GM19193 (cell line): ENCODE measurements around the gene MCF2L.

Experiments
- POLR2A ChIP-seq: IDR thresholded peaks from 4 replicates; pipeline ENCODE4 v1.6.1; 2011; ENCODE audit not compliant: insufficient read depth, insufficient read length; ENCODE audit errors: extremely low read depth

The MCF2L gene

GRCh38 chr13:113058129-113058987, 89.3 kb downstream of the MCF2L start:
- TF ChIP-seq POLR2A = no peak

- no peak for TF ChIP-seq POLR2A
These were observed 90.2 kb downstream of the MCF2L start for GRCh38 chr13:113058988-113059850.

- TF ChIP-seq POLR2A = no peak
These were observed 90.9 kb downstream of the MCF2L start for GRCh38 chr13:113059891-113060290.

- TF ChIP-seq POLR2A = no peak
These were observed 91.7 kb downstream of the MCF2L start for GRCh38 chr13:113060557-113061270.

- TF ChIP-seq POLR2A = no peak
These were observed 92.2 kb downstream of the MCF2L start for GRCh38 chr13:113061271-113061625.

GRCh38 chr13:113061796-113062425, 92.9 kb downstream of the MCF2L start:
- TF ChIP-seq POLR2A = no peak

- no peak for TF ChIP-seq POLR2A
These were observed 93.7 kb downstream of the MCF2L start for GRCh38 chr13:113062691-113063090.

GRCh38 chr13:113063091-113063491, 94.1 kb downstream of the MCF2L start:
- TF ChIP-seq POLR2A = no peak

- no peak for TF ChIP-seq POLR2A
These were observed 95.1 kb downstream of the MCF2L start for GRCh38 chr13:113064000-113064533.

- TF ChIP-seq POLR2A = no peak
These were observed 95.8 kb downstream of the MCF2L start for GRCh38 chr13:113064534-113065405.

- no peak for TF ChIP-seq POLR2A
These were observed 96.6 kb downstream of the MCF2L start for GRCh38 chr13:113065406-113066141.

GRCh38 chr13:113066142-113066455, 97.1 kb downstream of the MCF2L start:
- no peak for TF ChIP-seq POLR2A

GRCh38 chr13:113066746-113067145, 97.7 kb downstream of the MCF2L start:
- no peak for TF ChIP-seq POLR2A
